Smooth muscle cell (in vitro differentiated cells): Measurements from ENCODE around the gene RXRA. TPM values are rescaled to one million over a fixed set of nuclear protein-coding genes. Genes with fewer than 3 reads are reported as not detected.
A peak's percentile ranks its signal among the peaks of the same experiment; 100 is the strongest.

Source experiments
- DNase-seq: peaks from one replicate; lab custom pipeline; 2025; ENCODE audit not compliant: unreplicated experiment; lab: John Stamatoyannopoulos, UW
- H2AFZ ChIP-seq: fragments of 200-600 bp; sonication (generic); 2 replicates; pipeline ENCODE4 v1.6.0; 2016; ENCODE audit warnings: antibody characterized with exemption, low read depth, mild to moderate bottlenecking
- H3F3A ChIP-seq: fragments of 200-600 bp; sonication (generic); 2 replicates; pipeline ENCODE4 v1.6.0; 2017; ENCODE audit warnings: antibody characterized with exemption, low read depth
- H3K27ac ChIP-seq: fragments of 200-600 bp; sonication (generic); 2 replicates; pipeline ENCODE4 v1.5.1; 2016; ENCODE audit warnings: low read depth, mild to moderate bottlenecking
- H3K27me3 ChIP-seq: fragments of 200-600 bp; sonication (generic); 2 replicates; pipeline ENCODE4 v1.6.1; 2016; ENCODE audit warnings: low read depth, mild to moderate bottlenecking
- H3K36me3 ChIP-seq: fragments of 200-600 bp; sonication (generic); 2 replicates; pipeline ENCODE4 v1.5.1; 2016; ENCODE audit warnings: low read depth
- H3K4me1 ChIP-seq: fragments of 200-600 bp; sonication (generic); 2 replicates; pipeline ENCODE4 v1.5.1; 2016; ENCODE audit warnings: low read depth
- H3K4me2 ChIP-seq: fragments of 200-600 bp; sonication (generic); 2 replicates; pipeline ENCODE4 v1.6.0; 2016; ENCODE audit warnings: mild to moderate bottlenecking
- H3K4me3 ChIP-seq: fragments of 200-600 bp; sonication (generic); 2 replicates; pipeline ENCODE4 v1.5.1; 2016; ENCODE audit warnings: mild to moderate bottlenecking
- H3K79me2 ChIP-seq: fragments of 200-600 bp; sonication (generic); 2 replicates; pipeline ENCODE4 v1.6.0; 2016; ENCODE audit warnings: low read depth, mild to moderate bottlenecking
- H3K9ac ChIP-seq: fragments of 200-600 bp; sonication (generic); 2 replicates; pipeline ENCODE4 v1.6.0; 2016; ENCODE audit warnings: low read depth
- H3K9me3 ChIP-seq: fragments of 200-600 bp; sonication (generic); replicated peaks from 2 replicates; pipeline ENCODE4 v1.5.1; 2016; ENCODE audit warnings: low read depth
- H4K20me1 ChIP-seq: fragments of 200-600 bp; sonication (generic); 2 replicates; pipeline ENCODE4 v1.6.0; 2016; ENCODE audit warnings: low read depth
- CTCF ChIP-seq: fragments of 200-600 bp; sonication (generic); IDR thresholded peaks from 2 replicates; pipeline ENCODE4 v1.5.1; 2017; ENCODE audit warnings: borderline replicate concordance, mild to moderate bottlenecking, antibody characterized with exemption; ENCODE audit not compliant: insufficient read depth, poor library complexity, severe bottlenecking
- WGBS: methylation state at CpG from one replicate; pipeline ENCODE4 v1.1.7; 2016; ENCODE audit warnings: low lambda C conversion rate; 5-methylcytosine and 5-hydroxymethylcytosine counted together
- polyA plus RNA-seq: library from polyadenylated mRNA; unstranded; fragments of >200 nt; fragmentation: Nextera tagmentation; extraction: Ambion mirVana; gene quantifications from 2 replicates; pipeline ENCODE4 v1.2.1, GENCODE V29; 2016
- total RNA-seq: library from RNA; depleted of rRNA; stranded (reverse); fragments of >200 nt; gene quantifications from 2 replicates; pipeline ENCODE4 v1.2.3, GENCODE V29; 2014

The RXRA gene
- total and polyA plus RNA-seq, 2 experiments from 2014 or later, result 8.9 to 23.1 TPM

GRCh38 chr9:134327671-134328231, 1.5 kb downstream of the RXRA start:
- Histone ChIP-seq H3K36me3 (no peaks in the 10 kb centered on the region), H3K4me2 (peak overlapping the region; percentile 100), H3K79me2 (peaks cover 60% of the 10 kb centered on the region), H3K27me3 (no peaks in the 10 kb centered on the region), H3K4me1 (peaks cover 40% of the 10 kb centered on the region), H3K27ac (peak overlapping the region; percentile 30), H3K4me3 (peak overlapping the region; percentile 76), H3K9me3 (no peaks in the 10 kb centered on the region), H3F3A (peaks cover 18% of the 10 kb centered on the region), H3K9ac (peak overlapping the region; percentile 29), H2AFZ (no peak overlapping the region), H4K20me1 (peaks cover 58% of the 10 kb centered on the region)
- no peak for TF ChIP-seq CTCF
- 55% methylated on average over 10 of the region's 10 CpGs for WGBS
- DNase-seq, result no peak

GRCh38 chr9:134328341-134328840, 2.1 kb downstream of the RXRA start:
- H4K20me1 ChIP-seq, result peaks cover 64% of the 10 kb centered on the region
- H3K27me3 ChIP-seq, result no peaks in the 10 kb centered on the region
- H2AFZ ChIP-seq, result no peak overlapping the region
- peaks cover 40% of the 10 kb centered on the region for H3K4me1 ChIP-seq
- no peaks in the 10 kb centered on the region for H3K36me3 ChIP-seq
- H3K9me3 ChIP-seq, result no peaks in the 10 kb centered on the region
- peaks cover 18% of the 10 kb centered on the region for H3F3A ChIP-seq
- H3K9ac ChIP-seq, result peak overlapping the region; percentile 29
- H3K4me3 ChIP-seq, result peak overlapping the region; percentile 76
- DNase-seq, result no peak
- TF ChIP-seq CTCF, result no peak
- peak overlapping the region; percentile 100 for H3K4me2 ChIP-seq
- H3K79me2 ChIP-seq, result peaks cover 65% of the 10 kb centered on the region
- 19% methylated on average over 16 of the region's 16 CpGs for WGBS
- peak overlapping the region; percentile 30 for H3K27ac ChIP-seq

GRCh38 chr9:134328841-134329575, 2.8 kb downstream of the RXRA start:
- 56% methylated on average over 31 of the region's 31 CpGs for WGBS
- peaks cover 40% of the 10 kb centered on the region for H3K4me1 ChIP-seq

More at GRCh38 chr9:134328841-134329575, 2.8 kb downstream of the RXRA start:
- Histone ChIP-seq H3K9me3 (no peaks in the 10 kb centered on the region), H3K27ac (peak overlapping the region; percentile 30), H2AFZ (no peak overlapping the region), H4K20me1 (peaks cover 70% of the 10 kb centered on the region), H3K9ac (no peak overlapping the region), H3F3A (peaks cover 16% of the 10 kb centered on the region), H3K36me3 (no peaks in the 10 kb centered on the region), H3K4me2 (peak overlapping the region; percentile 100), H3K4me3 (peak overlapping the region; percentile 76), H3K79me2 (peaks cover 70% of the 10 kb centered on the region), H3K27me3 (no peaks in the 10 kb centered on the region)
- TF ChIP-seq CTCF, result no peak
- no peak for DNase-seq
